ENCODE data around the gene TBX21. TPM values are rescaled to one million over a fixed set of nuclear protein-coding genes. Genes with fewer than 3 reads are reported as not detected.

The TBX21 gene
- 1 to 10 TPM in 2 of 3 donors, under 1 TPM in 1; 0.33 to 1.8 (median 1.0) TPM for total RNA-seq

- peak within 1 kb of the TSS; percentile 24 to 69 (median 47) for H3K4me3 ChIP-seq
- no peak for TF ChIP-seq POLR2AphosphoS5 (IDR thresholded peaks at IDR 0.05)
- no peak for TF ChIP-seq CTCF (IDR thresholded peaks at IDR 0.05)
- no peak for TF ChIP-seq POLR2A (IDR thresholded peaks at IDR 0.05)
- intact Hi-C loops (cut with DNase I; ENCODE audit: low total_unique reads) = no loop called here
- no peaks in the 10 kb centered on the region for H3K9me3 ChIP-seq
- peak; percentile 39 to 57 for DNase-seq (ENCODE audit: low spot score in 2 of 2)
- no peak within 1 kb of the TSS for H3K27ac ChIP-seq
- H3K27me3 ChIP-seq = peaks cover 5 to 53% of the 10 kb centered on the region in 2 donors
- H3K4me1 ChIP-seq = peaks cover 0 to 7% of the 10 kb centered on the region in 2 donors
- H3K36me3 ChIP-seq = no peaks in the 10 kb centered on the region
These were observed at the start of gene TBX21 for GRCh38 chr17:47733047-47733673. Gene TBX21, plus strand, starts transcription at chr17:47733236. Its CDS starts 219 bp downstream, at chr17:47733455.

GRCh38 chr17:47684025-47684424 lies 49.0 kb upstream of the TBX21 start:
- H3K27ac ChIP-seq = no peak overlapping the region
- TF ChIP-seq CTCF (IDR thresholded peaks at IDR 0.05) (no peak), POLR2A (IDR thresholded peaks at IDR 0.05) (no peak), POLR2AphosphoS5 (IDR thresholded peaks at IDR 0.05) (no peak)
- H3K4me1 ChIP-seq = no peaks in the 10 kb centered on the region
- H3K4me3 ChIP-seq = no peak overlapping the region
- no peaks in the 10 kb centered on the region for H3K36me3 ChIP-seq
- no peaks in the 10 kb centered on the region for H3K27me3 ChIP-seq
- intact Hi-C loops (cut with DNase I; ENCODE audit: low total_unique reads) = no loop called here
- no peaks in the 10 kb centered on the region for H3K9me3 ChIP-seq
- DNase-seq (ENCODE audit: low spot score in 2 of 2) = no peak

GRCh38 chr17:47684535-47685193 lies 48.4 kb upstream of the TBX21 start:
- Histone ChIP-seq H3K27ac (peak overlapping the region in 1 of 2 donors; percentile 20), H3K27me3 (no peaks in the 10 kb centered on the region), H3K4me3 (no peak overlapping the region), H3K9me3 (no peaks in the 10 kb centered on the region), H3K4me1 (no peaks in the 10 kb centered on the region), H3K36me3 (no peaks in the 10 kb centered on the region)
- TF ChIP-seq CTCF (IDR thresholded peaks at IDR 0.05) = no peak
- intact Hi-C loops (cut with DNase I; ENCODE audit: low total_unique reads) = no loop called here
- DNase-seq (ENCODE audit: low spot score in 2 of 2) = no peak

- H3K4me1 ChIP-seq = no peaks in the 10 kb centered on the region
- TF ChIP-seq CTCF (IDR thresholded peaks at IDR 0.05) (no peak), POLR2AphosphoS5 (IDR thresholded peaks at IDR 0.05) (no peak), POLR2A (IDR thresholded peaks at IDR 0.05) (no peak)
- DNase-seq (ENCODE audit: low spot score in 2 of 2) = no peak
- intact Hi-C loops (cut with DNase I; ENCODE audit: low total_unique reads) = no loop called here
- peak overlapping the region in 1 of 2 donors; percentile 38 for H3K27ac ChIP-seq
- H3K36me3 ChIP-seq = no peaks in the 10 kb centered on the region
- H3K27me3 ChIP-seq = no peaks in the 10 kb centered on the region
- H3K4me3 ChIP-seq = no peak overlapping the region
- H3K9me3 ChIP-seq = no peaks in the 10 kb centered on the region
These were observed 47.3 kb upstream of the TBX21 start for GRCh38 chr17:47685556-47686275.

GRCh38 chr17:47686276-47686635 lies 46.8 kb upstream of the TBX21 start:
- Histone ChIP-seq H3K4me1 (no peaks in the 10 kb centered on the region), H3K27ac (peak overlapping the region in 1 of 2 donors; percentile 35), H3K27me3 (no peaks in the 10 kb centered on the region), H3K4me3 (no peak overlapping the region), H3K9me3 (no peaks in the 10 kb centered on the region), H3K36me3 (no peaks in the 10 kb centered on the region)
- DNase-seq (ENCODE audit: low spot score in 2 of 2) = no peak
- TF ChIP-seq POLR2A (IDR thresholded peaks at IDR 0.05) = no peak
- no peak for TF ChIP-seq POLR2AphosphoS5 (IDR thresholded peaks at IDR 0.05)
- intact Hi-C loops (cut with DNase I; ENCODE audit: low total_unique reads) = no loop called here

All from breast epithelium (tissue), 4 donors.